ENCODE results near the gene CFAP47. TPM values are rescaled to one million over a fixed set of nuclear protein-coding genes. Genes with fewer than 3 reads are reported as not detected.
"Not testable (repeated sequence)": the region's sequence is repeated elsewhere in the genome, so short reads cannot be mapped to it uniquely, and the experiment has no call there.

CFAP47 gene
- 0.18 TPM for polyA plus RNA-seq (2012; ENCODE audit: insufficient read depth, insufficient read length)

- DNase-seq (ENCODE audit: low read depth, low spot score): no peak
- H3K4me3 ChIP-seq (ENCODE audit: low read length): no peak within 1 kb of the TSS
These were observed at the start of gene CFAP47 for GRCh38 chrX:35919536-35920309. Gene CFAP47 (plus strand): TSS chrX:35919734. CDS start chrX:35919800, 66 bp downstream.

- DNase-seq (ENCODE audit: low read depth, low spot score): no peak
- H3K4me3 ChIP-seq (ENCODE audit: low read length): no peak overlapping the region
These were observed 38.9 kb upstream of the CFAP47 start for GRCh38 chrX:35880601-35881000.

DNA sequence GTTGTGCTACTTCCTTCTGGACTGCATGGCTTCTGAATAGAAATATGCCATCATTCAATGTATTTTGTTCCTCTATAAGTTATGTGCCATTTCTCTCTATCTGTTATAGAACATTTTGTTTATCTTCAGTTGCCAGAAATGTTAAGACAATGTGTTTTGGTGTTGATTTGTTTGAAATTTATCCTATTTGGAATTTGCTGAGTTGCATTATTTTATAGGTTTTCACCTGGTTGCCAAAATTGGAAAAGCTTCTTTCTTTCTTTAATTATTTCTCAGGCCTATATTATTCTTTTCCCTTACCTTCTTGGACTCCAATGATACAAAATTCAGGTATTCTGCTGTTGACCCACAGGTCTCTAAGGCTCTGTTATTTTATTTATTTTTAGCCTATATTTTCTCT, 33.4 kb upstream of the CFAP47 start:
- H3K4me3 ChIP-seq (ENCODE audit: low read length): no peak overlapping the region
- no peak for DNase-seq (ENCODE audit: low read depth, low spot score)

DNA sequence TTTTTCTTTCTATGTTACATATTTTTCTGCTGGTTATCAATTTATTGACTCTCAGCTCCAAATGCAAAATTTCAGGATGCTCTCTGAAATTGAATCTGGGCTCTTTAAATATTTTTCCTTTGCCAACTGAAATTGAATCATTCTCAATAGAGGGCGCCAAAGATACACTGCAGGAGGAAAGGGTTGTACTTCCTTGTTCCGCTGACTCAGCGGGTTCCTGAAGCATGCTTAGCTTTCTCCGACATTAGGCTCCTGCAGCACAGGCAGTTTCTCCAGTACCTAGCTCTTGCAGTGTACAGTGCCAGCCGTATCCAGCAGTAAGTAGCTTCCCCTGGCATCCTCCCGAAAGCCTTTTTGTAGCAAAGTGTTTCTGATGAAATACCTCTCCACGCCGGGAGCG, 28.8 kb upstream of the CFAP47 start:
- peak; percentile 47 for DNase-seq (ENCODE audit: low read depth, low spot score)
- H3K4me3 ChIP-seq (ENCODE audit: low read length): no peak overlapping the region; the same call in 1 of the 2 replicates

GRCh38 chrX:35986816-35987215, 67.3 kb downstream of the CFAP47 start:
- not testable (repeated sequence) for H3K4me3 ChIP-seq (ENCODE audit: low read length); DNase-seq (ENCODE audit: low read depth, low spot score)

DNA sequence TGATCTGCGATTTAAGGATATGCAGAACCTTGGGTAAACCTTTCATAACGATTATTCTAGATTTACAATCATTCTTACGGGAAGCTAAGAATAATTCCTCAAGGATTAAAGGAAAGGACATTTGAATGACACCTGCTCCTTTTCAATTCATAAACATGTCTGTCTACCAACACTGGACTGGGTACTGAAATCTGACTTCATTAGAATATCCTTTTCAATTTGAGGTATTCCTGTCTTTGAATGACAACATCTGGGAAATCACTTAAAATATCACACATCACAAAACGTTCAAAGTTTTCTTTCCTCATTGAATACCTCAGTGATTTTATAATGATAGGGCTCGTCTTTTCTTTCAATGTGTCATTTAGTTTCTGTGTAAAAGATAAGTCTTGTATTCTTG, 87.7 kb downstream of the CFAP47 start:
- H3K4me3 ChIP-seq (ENCODE audit: low read length): no peak overlapping the region
- no peak for DNase-seq (ENCODE audit: low read depth, low spot score)

- H3K4me3 ChIP-seq (ENCODE audit: low read length): no peak overlapping the region
- no peak for DNase-seq (ENCODE audit: low read depth, low spot score)
These were observed 99.6 kb downstream of the CFAP47 start for GRCh38 chrX:36019125-36019524.

- H3K4me3 ChIP-seq (ENCODE audit: low read length): no peak overlapping the region
- DNase-seq (ENCODE audit: low read depth, low spot score): no peak
These were observed 116.0 kb downstream of the CFAP47 start for GRCh38 chrX:36035550-36035949.

GRCh38 chrX:36062778-36063177, 143.2 kb downstream of the CFAP47 start:
- DNase-seq (ENCODE audit: low read depth, low spot score): no peak
- H3K4me3 ChIP-seq (ENCODE audit: low read length): no peak overlapping the region

- H3K4me3 ChIP-seq (ENCODE audit: low read length): no peak overlapping the region
- DNase-seq (ENCODE audit: low read depth, low spot score): no peak
These were observed 151.5 kb downstream of the CFAP47 start for GRCh38 chrX:36071061-36071460.

- not testable (repeated sequence) for H3K4me3 ChIP-seq (ENCODE audit: low read length); DNase-seq (ENCODE audit: low read depth, low spot score)
These were observed 155.5 kb downstream of the CFAP47 start for GRCh38 chrX:36075009-36075408.

DNA sequence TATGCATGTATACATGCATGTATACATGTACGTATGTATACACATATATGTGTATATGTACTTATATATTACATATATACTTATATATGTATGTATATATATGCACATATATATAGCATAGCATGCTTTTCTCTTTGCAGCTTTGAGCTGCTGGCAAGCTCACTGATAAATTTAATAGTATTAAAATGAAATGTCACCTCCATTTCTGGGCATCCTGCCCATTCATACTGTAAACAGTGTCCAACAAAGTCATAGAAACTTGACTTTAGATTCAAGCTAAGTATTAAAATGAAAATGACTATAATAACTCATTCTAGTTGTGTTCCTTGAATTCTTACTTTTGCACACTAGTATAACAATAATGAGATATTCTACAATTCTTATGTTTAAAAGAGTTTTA, 163.7 kb downstream of the CFAP47 start:
- no peak for DNase-seq (ENCODE audit: low read depth, low spot score)
- H3K4me3 ChIP-seq (ENCODE audit: low read length): no peak overlapping the region

- DNase-seq (ENCODE audit: low read depth, low spot score): no peak
These were observed 167.8 kb downstream of the CFAP47 start for GRCh38 chrX:36087366-36087765.

DNA sequence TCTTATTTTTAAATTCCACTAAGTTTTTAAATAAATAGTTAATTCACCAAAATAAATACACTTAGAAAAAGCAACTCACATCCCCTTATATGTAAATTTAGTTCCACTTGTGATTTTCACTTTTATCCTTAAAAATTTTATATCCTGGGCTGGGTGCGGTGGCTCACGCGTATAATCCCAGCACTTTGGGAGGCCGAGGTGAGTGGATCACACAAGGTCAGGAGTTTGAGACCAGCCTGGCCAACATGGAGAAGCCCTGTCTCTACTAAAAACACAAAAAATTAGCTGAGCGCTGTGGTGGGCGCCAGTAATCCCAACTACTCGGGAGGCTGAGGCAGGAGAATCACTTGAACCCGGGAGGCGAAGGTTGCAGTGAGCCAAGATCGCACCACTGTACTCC, 169.4 kb downstream of the CFAP47 start:
- not testable (repeated sequence) for DNase-seq (ENCODE audit: low read depth, low spot score); H3K4me3 ChIP-seq (ENCODE audit: low read length)

More at GRCh38 chrX:36087366-36087765, 167.8 kb downstream of the CFAP47 start:
- H3K4me3 ChIP-seq (ENCODE audit: low read length): no peak overlapping the region

GRCh38 chrX:36102425-36102824, 182.9 kb downstream of the CFAP47 start:
- DNase-seq (ENCODE audit: low read depth, low spot score): no peak
- H3K4me3 ChIP-seq (ENCODE audit: low read length): no peak overlapping the region

- H3K4me3 ChIP-seq (ENCODE audit: low read length): no peak overlapping the region
- DNase-seq (ENCODE audit: low read depth, low spot score): no peak
These were observed 196.7 kb downstream of the CFAP47 start for GRCh38 chrX:36116222-36116621.

DNA sequence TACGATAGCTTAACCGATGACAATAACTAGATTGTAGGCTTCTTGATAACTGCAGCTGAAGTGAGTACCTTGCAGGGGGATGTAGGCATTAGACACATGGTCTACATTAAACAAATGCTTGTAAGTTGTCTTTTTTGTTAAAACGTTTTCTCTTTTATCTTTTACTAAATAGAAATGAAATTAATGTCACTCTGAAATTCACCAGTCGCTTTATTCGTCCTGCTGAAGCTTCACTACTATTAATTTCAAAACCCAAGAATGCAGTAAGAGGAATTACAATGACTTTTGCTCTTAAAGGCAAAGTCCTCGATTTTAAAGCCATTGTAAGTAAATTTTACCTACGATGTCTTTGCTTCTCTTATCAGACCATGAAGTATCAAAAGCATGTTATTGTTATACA, 239.7 kb downstream of the CFAP47 start:
- no peak for DNase-seq (ENCODE audit: low read depth, low spot score)
- no peak overlapping the region for H3K4me3 ChIP-seq (ENCODE audit: low read length)

GRCh38 chrX:36160081-36160480, 240.5 kb downstream of the CFAP47 start:
- no peak for DNase-seq (ENCODE audit: low read depth, low spot score)
- H3K4me3 ChIP-seq (ENCODE audit: low read length): no peak overlapping the region

DNA sequence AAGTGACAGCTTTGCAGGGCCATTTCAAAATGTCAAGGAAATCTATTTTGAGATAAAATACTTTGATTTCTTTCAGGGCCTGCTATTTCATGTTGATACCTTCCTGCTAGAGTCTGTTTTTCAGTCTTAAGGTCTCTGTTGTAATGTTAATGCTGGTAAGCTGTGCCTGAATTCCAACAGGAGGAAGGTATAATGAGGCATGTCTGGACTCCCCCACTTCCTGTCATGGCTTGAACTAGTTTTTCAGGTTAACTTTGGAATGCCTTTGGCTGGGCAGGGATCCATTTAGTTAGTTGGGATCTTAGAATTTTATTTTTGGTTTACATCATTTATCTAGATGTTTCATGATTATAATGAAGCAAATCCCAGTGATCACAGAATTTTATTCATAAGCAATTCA, 279.0 kb downstream of the CFAP47 start:
- no peak overlapping the region for H3K4me3 ChIP-seq (ENCODE audit: low read length)
- DNase-seq (ENCODE audit: low read depth, low spot score): no peak

DNA sequence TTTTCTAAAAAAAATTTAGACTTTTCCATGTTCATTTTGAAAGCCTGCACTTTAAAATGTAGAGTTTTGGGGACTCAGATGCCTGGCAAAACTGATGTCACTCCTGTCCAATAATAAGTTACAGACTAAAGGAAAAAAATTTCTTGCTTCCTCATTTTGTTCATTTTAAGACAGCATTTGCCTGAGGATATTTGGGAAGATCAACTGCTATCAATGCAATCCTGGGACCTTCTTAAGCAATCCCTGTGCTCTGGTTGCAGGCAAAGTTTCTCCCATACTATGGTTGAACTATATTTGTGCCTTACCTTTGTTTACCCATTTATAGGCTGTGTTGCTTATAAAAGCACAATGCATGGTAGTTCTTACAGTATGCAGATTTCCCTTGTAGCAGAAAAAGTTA, 280.4 kb downstream of the CFAP47 start:
- no peak overlapping the region for H3K4me3 ChIP-seq (ENCODE audit: low read length)
- no peak for DNase-seq (ENCODE audit: low read depth, low spot score)

DNA sequence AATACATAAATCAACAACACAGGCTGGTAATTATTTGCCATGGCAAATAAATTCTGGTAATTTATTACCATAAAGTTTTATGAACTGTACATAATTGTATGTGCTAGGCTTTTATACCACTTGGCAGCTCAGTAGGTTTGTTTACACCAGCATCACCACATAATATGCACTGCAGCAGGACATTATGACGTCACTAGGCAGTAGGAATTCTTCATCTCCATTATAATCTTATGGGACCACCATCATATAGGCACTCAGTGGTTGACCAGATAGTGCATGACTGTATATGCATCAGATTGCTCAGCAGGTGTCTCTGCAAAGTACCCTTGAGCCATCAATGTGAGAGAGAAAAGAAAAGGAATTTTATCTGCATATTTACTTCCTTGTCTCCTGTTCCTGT, 295.4 kb downstream of the CFAP47 start:
- no peak for DNase-seq (ENCODE audit: low read depth, low spot score)
- no peak overlapping the region for H3K4me3 ChIP-seq (ENCODE audit: low read length)

Measured in Jurkat, Clone E6-1 (cell line).